NCI-H187 treated with DMSO at 0.1 percent for 48 hours (cell line): ENCODE results near the gene PTGES3L.
"Not testable (repeated sequence)": the region's sequence is repeated elsewhere in the genome, so short reads cannot be mapped to it uniquely, and the experiment has no call there.

Source experiments
- DNase-seq: peaks from one replicate; lab custom pipeline; 2025; lab: John Stamatoyannopoulos, UW

The PTGES3L gene

DNA sequence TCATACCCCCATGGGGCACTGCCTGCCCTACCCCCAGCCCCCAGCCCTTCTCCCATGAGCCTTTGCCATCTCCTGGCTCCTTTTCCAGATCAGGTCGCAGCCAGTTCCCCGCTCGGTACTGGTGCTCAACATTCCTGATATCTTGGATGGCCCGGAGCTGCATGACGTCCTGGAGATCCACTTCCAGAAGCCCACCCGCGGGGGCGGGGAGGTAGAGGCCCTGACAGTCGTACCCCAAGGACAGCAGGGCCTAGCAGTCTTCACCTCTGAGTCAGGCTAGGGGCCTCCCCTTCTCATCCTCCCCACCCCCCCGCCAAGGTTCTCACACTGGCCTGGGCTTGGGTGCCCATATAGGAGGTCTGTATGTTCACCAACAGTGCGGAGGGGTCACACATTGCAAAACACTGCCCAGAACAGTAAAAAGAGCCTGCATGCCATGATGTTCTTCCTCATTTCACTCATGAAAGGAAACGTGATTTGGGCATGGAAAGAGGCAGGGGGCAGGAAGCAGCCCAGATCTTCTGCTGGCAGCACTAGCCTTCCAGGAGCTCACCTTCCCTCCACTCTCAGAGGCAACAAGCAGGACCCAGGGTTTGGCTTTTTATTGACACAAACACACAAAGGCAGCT, 34.3 kb upstream of the PTGES3L start:
- DNase-seq, result no peak

DNA sequence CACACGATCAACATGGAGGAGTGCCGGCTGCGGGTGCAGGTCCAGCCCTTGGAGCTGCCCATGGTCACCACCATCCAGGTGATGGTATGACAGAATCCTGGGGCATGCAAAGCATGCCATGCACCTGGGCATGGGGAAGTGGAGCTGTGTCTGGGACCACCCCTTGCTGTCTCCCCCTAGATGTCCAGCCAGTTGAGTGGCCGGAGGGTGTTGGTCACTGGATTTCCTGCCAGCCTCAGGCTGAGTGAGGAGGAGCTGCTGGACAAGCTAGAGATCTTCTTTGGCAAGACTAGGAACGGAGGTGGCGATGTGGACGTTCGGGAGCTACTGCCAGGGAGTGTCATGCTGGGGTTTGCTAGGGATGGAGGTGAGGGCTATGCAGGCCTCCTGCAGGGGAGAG, 33.4 kb upstream of the PTGES3L start:
- DNase-seq, result no peak

DNA sequence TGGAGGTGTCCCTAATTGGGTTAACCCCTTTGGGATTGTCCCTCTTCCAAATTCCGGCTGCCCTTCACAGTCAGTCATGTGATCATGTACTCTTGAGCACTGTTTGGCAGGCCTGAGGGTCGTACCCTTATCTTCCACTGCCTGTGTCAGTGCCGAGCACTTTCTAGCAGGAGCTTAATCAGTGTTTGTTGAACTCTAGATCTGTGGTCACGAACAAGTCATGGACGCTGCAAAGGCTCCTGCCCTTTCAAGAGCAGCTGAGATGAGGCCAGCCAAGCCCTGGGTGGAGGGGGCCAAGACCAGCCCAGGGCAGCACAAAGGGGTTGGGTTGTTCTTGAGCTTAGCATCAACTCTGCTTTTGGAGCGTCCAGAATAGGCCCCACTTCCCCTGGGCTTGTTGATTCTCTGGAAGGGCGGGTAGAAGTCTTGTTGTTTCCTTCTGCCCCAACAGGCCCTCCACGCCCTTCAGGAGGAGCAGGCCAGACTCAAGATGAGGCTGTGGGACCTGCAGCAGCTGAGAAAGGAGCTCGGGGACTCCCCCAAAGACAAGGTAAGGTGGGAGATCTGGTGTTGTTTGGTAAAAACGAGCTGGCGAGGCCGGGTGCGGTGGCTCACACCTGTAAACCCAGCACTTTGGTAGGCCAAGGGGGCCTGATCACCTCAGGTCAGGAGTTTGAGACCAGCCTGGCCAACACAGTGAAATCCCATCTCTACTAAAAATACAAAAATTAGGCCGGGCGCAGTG, 32.0 kb upstream of the PTGES3L start:
- DNase-seq, result no peak

DNA sequence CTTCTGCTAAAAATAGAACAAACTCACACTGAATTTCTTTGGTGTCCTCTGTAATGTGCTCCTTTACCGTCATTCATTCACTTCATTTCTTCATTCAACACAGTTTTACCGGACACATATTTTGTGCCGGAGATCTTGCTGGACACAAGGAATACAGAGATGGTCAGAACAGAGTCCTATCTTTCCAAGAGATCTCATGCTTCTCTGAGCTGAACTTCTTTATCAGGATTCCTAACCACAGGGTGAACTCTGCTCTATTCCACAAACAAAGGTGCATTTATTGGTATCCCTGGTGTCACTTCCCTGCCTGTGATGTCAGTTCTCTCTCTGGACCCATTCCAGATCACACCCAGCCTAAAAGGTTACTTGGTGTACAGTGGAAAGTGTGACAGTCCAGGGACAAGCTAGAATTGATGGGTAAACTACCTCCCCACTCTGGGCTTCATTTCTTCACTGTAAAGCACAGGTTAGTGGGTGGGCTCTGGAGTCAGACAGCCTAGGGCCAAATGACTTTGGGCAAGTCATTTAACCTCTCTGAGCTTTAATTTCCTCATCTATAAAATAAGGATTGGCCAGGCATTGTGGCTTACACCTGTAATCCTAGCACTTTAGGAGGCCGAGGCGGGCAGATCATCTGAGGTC, 30.9 kb upstream of the PTGES3L start:
- no peak for DNase-seq

DNA sequence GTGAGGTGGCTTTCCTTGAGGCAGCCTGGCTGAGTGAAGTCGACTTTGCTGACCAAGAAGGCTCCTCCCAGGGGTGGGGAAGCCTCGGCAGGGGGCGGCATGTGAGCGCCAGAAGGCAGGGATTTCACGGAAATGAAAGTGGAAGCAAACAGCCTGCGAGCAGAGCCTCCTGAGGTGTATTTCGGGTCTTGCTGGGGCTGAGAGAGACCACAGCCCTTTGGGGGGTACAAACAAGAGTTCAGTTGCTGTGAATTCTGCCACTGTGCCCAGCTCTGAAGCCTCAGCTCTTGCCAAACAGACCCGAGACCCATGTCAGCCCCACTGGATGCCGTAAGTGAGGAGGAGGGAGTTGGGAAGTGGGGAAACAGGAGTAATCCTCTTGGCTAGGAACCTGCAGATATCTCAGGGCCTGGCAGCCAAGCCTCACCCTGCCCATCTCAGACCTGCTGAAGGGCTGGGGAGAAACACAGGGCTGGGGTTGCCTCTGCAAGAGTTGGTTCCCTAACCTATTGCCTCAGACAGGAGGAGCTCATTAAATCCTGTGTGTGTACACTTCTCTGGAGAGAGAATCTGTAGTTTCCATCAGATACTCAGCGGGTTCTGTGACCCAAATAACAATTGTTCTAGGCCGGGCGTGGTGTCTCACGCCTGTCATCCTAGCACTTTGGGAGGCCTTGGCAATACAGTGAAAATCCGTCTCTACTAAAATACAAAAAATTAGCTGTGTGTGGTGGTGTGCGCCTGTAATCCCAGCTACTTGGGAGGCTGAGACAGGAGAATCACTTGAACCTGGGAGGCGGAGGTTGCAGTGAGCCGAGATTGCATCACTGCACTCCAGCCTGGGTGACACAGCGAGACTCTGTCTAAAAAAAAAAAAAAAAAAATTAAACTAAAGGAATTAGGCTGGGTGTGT, 27.0 kb upstream of the PTGES3L start, which contains the start of gene IFI35:
TSS of gene IFI35 (plus strand) at position 146 of the 913 bp plus-strand sequence. CDS start at position 310, 164 bp downstream.
- DNase-seq, result no peak

DNA sequence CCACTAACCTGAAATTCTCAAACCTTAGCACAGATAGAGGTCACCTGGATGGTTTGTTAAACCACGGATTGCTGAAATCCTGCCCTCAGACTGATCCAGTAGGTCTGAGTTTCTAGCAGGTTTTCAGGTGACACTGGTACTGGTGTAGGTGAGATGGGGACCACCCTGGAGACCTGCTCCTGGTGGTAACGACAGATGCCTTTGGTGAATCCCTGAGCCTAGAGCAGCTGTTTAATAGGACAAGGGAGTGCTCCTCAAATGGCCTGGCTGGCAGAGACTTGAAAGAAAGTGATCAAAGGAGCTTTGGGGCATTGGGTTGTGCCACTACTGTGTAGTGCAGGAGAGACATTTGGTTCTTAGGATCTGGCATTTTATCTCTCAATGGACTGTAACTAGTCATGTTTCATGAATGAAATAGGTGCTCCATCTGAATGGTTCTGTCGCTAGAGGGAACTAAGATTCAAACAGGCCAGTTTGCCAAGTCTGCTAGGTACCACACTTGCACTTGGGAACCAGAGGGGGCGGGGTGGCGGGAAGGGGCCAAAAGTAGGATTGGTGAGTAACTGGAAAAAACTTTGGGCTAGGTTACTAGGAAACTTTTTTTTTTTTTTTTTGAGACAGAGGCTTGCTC, 23.8 kb upstream of the PTGES3L start:
- no peak for DNase-seq

DNA sequence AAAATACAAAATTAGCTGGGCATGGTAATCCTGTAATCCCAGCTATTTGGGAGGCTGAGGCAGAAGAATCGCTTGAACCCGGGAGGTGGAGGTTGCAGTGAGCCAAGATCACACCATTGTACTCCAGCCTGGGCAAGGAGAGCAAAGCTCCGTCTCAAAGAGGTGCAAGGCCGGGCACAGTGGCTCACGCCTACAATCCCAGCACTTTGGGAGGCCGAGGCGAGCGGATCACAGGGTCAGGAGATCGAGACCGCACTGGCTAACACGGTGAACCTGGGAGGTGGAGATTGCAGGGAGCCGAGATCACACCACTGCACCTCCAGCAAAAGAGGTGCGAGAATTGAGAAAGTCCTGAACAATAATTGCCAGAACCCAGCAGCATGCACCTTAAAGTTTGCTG, 21.0 kb upstream of the PTGES3L start:
- DNase-seq, result not testable (repeated sequence)

DNA sequence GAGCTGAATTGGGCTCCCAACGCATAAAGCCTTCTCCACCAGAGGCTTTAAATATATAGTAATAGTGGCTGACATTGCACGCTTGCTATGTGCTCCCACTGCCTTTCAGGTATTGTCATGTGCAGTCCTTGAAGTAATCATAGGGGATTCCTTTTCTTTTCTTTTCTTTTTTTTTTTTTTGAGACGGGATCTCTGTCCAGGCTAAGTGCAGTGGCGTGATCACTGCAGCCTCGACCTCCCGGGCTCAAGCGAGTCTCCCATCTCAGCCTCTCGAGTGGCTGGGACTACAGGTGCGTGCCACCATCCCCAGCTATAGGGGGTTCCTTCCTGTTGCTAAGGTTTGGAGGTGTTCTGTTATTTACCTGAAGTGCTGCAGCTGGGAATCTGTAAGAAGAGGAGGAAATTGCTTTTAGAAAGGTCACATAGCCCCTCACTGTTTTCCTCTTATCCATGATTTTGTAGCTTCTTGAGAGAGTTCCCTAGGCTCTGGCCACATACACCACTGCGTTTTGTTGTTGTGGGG, 19.2 kb upstream of the PTGES3L start:
- DNase-seq, result no peak

DNA sequence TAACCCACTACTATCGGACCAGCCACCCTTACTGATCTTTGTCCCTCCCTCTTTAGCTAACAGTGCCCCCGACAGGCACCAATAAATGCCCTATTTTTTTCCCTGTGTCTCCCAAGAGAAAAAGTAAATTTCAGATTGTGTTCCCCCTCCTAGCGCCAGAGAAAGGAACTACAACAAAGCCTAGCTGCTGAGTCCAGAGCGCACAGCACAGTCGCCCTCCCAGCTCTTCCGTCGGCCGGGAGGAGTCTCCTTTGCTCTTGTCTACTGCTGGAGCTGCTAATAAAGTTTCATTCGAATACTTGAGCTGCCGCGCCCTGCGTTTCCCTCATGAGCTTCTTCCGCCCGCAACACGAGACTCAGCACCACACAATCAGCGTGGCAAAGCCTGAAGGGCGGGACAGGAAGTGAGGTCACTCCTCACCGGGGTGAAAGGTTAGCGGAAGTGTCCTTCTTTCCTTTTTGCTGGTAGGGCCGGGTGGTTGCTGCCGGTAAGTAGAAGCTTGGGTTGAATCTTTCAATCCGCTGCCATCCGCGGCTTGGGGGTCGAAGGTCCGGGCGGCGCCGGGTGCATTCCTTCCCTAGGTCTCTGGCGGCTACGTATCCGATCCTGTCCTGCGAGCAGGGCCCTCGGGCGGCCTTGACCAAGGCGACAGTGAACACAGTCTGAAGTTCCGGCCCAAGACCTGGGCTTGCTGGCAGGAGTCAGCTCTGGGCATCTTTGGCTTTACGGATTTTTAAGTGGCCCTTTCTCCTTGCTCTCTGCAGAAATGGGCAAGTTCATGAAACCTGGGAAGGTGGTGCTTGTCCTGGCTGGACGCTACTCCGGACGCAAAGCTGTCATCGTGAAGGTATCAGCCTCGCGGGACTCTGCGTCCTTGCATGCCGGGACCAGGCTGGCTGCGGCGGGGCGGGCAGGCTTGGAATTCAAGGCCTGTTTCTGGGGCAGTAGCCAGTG, 18.4 kb upstream of the PTGES3L start, which contains the start of gene RPL27:
TSS of gene RPL27 (plus strand) at position 436 of the 955 bp plus-strand sequence. CDS start at position 768, 332 bp downstream.
- DNase-seq, result peak; percentile 93

DNA sequence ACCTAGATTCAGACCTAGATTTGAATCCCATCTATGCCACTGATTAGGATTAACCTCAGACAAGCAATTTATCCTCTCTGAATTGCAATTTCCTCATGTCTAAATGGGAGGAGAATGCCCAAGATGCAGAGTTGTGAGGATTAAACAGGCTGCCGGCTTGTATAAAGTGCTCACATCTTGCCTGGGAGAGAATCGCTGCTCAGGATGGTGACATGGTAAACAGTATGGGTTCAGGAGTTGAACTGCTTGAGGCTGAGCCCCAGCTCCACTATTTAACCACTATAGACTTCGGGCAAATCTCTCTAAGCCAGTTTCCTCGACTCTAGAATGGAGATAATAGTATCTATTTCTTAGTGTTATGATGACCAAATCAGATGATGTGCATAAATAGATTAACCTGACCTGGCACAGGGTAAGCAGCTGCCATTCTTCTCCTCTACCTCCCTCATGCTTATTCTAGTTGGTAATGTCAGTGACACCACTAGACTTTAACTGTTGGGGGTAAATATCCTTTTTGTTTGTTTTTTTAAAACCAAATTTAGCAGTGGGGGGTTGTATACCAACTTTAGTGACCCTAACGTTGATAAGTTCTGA, 17.6 kb upstream of the PTGES3L start:
- no peak for DNase-seq

DNA sequence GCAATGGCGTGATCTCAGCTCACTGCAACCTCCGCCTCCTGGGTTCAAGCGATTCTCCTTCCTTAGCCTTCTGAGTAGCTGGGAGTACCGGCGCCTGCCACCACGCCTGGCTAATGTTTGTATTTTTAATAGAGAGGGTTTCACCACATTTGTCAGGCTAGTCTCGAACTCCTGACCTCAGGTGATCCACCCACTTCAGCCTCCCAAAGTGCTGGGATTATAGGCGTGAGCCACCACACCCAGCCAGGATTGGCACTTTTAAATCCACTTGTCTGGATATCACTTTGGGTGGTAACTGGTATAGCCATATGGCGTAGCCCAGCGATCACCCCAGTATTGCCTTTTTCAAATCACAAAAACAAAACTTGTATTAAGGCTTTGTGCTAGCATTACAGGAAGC, 14.0 kb upstream of the PTGES3L start:
- DNase-seq, result not testable (repeated sequence)

DNA sequence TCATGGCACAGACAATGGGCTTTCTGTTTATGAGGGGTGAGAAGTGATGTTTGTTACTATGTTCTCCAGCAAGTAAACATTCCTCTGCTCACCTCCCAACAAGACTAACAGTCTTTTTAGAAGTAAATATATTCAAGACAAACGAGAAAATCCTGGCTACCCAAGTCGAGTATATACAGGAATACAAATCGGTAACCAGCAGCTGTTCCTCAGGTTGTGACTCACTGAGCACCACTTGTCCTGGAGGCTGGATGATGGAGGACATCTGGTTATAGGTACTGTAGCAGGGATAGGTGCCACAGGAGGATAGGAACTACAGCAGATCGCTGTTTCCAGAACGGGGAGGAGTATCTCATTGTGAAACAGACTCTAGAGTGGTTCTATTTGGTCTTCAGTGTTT, 13.0 kb upstream of the PTGES3L start:
- no peak for DNase-seq

DNA sequence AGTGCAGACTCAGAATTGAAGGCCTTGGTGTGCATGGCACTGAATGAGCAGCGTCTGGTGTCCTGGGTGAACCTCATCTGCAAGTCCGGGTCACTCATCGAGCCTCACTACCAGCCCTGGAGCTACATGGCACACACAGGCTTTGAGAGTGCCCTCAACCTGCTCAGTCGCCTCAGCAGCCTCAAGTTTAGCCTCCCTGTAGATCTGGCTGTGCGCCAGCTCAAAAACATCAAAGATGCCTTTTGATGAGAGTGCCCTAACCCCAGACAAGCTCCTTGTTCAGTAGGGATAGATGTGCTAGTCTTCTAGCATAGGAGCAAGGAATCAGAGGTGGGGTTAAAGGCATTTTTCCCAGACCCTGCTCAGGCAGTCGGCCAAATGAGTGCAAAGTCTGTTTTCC, 11.6 kb upstream of the PTGES3L start:
- DNase-seq, result no peak

DNA sequence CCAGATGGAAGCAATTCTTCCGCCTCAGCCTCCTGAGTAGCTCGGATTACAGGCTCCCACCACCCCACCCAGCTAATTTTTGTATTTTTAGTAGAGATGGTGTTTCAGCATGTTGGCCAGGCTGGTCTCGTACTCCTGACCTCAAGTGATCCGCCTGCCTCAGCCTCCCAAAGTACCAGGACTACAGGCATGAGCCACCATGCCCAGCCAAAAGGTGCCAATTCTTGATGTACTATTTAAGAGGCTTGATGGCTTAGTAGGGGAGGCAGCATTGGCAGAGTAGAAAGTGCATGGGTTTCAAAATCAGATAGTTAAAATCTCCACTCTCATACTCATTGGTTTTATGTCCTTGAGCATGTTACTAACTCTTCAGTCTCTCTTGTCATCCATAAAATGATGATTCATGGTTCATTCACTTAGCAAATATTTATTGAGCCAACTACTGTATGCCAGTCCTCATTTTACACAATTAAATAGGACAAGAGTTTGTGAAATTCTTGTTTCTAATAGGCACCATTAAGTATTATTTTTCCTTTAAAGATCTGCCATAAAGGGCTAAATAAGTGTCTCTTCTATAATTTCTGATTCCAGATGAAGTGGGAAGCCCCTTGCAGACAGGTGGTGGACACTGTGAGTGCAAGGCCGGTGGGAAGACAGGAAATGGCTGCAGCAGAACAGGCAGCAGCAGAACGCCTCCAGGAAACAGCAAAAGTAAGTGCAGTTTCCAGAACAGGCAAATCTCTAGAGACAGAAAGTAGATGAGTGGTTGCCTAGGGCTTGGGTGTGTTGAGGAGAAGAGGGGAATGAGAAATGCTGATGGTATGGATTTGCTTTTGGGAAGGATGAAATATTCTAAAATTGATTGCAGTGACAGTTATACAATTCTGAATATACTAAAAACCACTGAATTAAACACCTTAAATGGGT, 10.1 kb upstream of the PTGES3L start:
- no peak for DNase-seq

DNA sequence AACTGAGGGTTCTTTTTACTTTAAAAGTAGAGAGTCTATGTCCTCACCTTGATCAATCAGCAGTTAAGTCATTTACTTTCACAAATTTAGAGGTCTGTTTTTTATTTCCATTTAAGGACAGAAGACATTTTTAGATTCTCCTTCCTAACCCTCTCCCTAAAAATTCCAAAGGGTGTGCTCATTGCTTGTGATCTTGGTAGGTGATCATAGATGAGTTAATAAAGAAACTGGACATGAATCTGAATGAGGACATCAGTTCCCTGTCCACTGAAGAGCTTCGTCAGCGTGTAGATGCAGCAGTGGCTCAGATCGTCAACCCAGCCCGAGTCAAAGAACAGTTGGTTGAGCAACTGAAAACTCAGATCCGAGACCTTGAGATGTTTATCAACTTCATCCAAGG, 9.3 kb upstream of the PTGES3L start:
- DNase-seq, result no peak

DNA sequence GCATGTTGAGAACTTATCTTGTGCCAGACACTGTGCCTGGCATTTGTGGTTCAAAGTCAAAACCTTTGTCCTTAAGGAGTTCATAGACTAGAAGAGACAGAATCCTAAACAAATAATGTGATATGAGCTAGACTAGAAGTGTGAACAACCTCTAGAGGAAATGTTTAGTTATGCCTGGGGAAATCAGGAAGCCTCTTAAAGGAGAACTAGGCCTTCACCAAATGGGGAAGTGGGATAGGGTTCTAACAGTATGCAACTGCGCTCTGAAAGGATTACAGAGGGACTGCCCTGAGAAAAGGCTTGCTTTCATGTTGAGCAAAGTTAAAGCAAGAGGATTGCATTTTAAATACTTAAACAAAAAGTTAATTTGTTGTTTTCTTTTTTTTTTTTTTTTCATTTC, 5.3 kb upstream of the PTGES3L start:
- no peak for DNase-seq

DNA sequence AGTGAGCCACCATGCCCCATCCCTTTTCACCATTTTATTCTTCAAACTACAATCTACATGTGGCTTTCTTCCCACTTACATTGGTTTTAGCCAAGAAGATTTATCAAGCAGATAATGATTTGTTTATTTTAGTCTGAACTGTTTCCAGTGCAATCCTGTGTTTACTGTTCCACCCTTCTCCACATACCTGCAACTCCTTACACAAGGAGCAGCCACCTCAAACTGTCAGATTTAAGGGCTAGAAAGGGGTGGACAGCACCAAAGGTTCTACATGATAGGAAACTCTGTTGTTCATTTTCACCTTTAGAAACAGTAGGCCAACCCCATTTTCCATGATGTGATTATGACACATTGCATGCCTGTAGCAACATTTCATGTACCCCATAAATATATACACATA, 2.4 kb upstream of the PTGES3L start:
- DNase-seq, result no peak

DNA sequence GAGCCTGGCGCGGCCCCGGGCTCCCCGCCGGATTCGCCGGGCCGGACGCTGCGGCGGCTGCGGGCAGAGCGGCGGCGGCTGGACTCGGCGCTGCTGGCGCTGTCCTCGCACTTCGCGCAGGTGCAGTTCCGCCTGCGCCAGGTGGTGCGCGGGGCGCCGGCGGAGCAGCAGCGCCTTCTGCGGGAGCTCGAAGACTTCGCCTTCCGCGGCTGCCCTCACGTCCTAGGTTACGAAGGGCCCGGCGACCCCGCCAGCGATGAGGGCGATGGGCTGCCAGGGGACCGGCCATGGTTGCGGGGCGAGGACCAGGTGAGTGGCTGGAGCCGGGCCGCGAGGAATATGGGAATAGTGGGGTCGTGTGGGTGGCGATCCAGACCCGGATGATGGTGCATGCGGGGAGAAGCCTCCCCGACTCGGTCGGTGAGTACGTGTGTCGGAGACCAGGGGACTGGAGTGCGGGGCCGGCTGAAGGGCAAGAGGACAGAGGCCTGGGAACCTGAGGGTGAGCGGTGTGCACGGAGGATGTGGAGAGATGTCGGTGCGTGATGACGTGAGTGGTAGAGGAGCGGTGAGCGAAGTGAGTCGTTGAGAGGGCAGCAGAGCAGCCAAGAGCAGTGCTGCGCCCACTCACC, 1.0 kb upstream of the PTGES3L start:
- DNase-seq, result no peak
